ENCODE data around the gene GALNS.
A peak's percentile ranks its signal among the peaks of the same experiment; 100 is the strongest.
"Not testable (repeated sequence)": the region's sequence is repeated elsewhere in the genome, so short reads cannot be mapped to it uniquely, and the experiment has no call there.

GALNS gene

DNA sequence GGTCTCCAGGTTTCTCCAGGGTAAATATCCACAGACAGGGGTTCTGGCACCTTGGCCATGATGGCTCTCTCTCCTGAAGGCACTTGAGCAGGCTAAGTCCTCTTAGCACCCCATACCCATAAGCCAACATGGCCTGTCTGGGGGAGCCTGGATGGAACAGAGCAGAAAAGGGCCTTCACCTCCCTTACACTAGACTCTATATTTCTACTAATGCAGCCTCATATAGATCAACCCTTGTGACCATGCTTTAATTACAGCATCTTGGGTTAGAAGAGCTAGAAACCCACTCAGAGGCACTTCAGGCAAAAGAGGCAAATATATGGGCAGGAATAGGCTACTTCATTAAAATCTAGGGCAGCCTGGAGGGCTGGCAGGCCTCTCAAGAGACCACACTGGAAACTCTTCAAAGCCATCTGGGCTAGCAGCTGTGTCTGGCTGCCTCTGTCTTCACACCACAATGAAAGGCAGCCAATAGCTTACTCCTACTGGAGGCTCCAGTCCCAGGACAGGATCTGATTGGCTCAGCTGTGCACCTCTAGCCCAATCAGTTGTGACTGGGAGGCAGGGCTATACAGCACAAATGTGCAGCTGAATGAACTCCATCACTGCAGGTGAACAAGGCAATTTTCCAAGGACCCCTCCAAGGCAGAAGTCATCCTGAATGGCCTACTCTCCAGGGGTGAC lies 57.8 kb downstream of the GALNS start:
- no peak for DNase-seq

GRCh38 chr16:88798073-88798472 lies 58.7 kb downstream of the GALNS start:
- no peak for DNase-seq

DNA sequence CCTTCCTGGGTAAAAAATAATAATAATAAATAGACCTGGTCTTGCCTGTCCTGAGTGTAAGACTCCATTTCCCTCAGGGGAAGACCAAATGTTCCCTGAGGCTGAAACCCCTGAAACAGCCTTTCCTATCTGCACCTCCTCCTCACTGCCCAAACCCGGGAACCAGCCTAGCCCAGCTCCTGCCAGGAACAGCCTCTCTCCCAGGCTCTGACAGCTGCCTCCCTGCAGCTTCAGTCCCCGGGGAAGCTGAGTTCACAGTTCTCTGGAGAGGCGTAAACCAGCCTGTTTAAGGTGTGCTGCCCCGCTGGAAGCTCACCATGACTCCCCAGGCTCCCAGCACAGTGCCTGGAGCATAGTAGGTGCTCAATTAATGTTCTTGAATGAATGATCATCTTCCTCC lies 60.5 kb downstream of the GALNS start:
- no peak for DNase-seq

DNA sequence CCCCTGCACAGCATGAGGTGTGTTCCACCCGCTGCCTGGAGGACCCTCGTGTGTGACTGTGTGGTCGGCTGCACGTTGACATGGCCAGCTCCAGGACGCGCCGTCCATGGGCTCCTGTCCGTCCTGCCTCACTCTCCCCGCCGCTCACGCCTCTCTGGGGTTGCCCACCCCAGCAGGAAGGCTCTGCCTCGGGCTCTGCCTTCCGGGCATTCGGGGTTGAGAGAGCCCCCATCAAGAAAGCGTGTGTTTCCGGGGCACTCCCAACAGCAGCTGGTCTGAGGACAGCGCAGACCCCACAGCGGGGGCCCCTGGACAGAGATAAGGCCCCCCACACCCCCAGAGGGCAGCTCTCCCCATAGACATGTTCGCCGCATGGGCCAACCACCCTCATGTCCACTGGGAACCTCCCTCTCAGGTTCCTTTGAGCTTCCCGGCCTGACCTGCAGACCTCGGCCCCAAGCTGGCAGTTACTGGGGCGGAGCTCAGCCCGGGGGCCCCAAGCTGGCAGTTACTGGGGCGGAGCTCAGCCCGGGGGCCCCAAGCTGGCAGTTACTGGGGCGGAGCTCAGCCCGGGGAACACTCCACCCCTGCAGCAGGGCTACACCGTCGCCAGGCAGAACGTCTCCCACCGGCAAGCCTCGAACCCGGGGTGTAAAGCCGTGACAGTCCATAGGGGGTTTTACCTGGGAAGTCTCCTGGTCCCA lies 63.3 kb downstream of the GALNS start:
- no peak for DNase-seq

DNA sequence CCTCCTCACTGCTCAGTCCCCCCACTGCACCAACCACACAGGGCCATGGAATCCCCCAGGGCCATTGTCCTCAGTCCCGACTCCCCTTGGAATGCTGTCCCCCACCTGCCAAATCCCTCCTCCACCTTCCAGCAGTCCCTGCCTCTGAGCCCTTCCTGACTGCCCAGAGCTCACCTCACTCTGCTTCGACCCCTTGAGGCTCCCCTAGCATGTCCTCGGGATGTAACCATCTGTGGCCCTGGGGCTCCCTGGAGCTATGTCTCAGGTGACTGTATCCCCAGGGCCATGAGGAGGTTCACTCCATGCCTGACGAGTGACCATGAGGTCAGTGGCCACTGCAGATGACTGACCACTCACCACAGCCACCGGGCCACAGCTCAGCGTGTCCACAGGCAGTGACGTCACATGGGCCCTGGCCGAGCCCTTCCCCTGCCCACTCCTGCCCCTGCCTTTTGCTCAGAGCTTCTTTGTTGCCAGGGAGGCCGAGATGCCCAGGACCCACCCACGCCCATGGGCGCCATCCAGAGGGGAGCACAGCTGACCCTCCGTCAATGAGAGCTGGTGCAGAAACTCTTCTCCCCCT lies 64.0 kb downstream of the GALNS start:
- no peak for DNase-seq

- DNase-seq = no peak
Measured at GRCh38 chr16:88792078-88792550, 64.6 kb downstream of the GALNS start.

- DNase-seq = peak; percentile 60
Measured at GRCh38 chr16:88790312-88791211, 66.2 kb downstream of the GALNS start.

DNA sequence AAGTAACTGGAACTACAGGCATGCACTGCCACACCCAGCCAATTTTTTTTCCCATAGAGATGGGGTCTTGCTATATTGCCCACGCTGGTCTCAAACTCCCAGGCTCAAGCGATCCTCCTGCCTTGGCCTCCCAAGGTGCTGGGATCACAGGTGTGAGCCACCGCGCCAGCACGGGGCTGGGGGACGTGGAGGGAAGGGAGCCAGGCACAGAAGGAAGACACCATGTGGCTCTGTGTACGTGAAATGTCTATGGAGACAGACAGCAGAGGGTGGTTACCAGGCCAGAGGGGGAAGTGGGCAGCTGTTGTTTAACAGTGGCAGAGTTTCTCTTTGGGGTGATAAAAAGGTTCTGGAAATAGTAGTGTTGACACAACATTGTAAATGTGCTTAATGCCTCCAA lies 67.2 kb downstream of the GALNS start:
- no peak for DNase-seq

GRCh38 chr16:88788749-88789148 lies 68.0 kb downstream of the GALNS start:
- DNase-seq = not testable (repeated sequence)

DNA sequence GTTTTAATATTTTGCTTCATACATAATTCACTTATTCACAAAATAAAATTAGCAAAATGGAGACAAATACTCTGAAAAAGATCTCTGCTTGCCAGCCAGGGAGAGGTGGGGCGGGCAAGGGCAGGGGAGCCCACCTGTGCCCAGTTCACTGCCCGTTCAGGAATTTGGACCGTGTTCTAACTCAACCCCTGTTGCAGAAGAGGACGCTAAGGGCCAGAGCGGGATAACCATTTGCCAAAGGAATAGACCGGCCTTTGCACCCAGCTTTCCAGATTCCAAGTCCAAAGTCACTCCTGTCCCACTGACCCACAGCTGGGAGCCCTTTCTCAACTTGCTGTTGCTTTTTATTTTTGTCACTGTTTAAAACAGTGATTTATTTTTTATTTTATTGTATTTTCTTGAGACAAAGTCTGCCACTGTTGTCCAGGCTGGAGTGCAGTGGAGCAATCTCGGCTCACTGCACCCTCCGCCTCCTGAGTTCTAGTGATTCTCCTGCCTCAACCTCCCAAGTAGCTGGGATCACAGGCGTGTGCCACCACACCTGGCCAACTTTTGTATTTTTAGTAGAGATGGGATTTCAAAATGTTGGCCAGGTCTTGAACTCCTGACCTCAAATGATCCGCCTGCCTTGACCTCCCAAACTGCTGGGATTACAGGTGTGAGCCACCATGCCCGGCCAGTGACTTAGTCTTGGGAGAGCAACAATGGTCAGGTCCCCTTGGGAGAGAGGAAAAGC lies 69.0 kb downstream of the GALNS start:
- DNase-seq = no peak

DNA sequence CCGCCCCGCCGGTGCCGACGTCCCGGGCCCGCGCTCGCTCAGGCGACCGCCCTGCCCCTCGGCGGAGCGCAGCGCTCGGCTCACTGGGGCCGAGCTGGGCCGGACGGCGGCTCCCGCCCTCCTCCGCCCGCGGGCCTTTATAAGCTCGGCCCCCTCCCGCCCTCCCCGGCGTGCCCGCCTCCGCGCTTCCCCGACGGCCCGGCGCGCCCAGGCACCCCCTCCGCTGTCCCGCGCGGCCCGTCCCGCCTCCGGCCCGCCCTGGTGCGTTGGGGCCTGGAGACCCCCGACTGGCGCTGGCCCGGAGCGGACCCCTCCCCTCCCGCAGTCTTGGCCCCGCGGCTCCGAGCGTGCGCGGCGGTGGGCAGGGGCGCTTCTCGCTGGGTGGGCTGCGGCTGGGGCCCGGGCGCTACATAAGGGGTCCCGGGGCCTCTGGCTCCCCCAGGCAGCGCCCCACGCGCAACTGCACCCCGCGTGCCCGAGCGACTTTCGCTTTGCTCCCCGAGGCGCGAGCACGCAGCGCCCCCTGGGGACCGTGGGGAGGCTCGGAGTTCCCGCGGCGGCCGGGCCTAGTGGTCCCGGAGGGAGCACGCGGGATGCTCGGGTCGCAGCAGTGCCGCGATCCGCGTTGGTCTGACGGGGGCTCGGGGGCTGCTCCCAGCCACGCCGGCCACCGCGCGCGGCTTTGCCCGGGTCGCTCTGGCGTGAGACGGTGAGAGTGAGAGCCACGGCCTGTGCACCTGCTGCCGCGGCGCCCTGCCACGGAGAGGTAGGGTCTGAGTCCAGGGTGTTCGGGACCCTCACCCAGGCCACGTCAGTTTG lies 71.4 kb downstream of the GALNS start, which contains the start of gene PIEZO1:
TSS of gene PIEZO1 (minus strand) at position 115 of the 819 bp plus-strand sequence. CDS start 256 bp downstream, outside the sequence.
- peak; percentile 91 for DNase-seq

DNA sequence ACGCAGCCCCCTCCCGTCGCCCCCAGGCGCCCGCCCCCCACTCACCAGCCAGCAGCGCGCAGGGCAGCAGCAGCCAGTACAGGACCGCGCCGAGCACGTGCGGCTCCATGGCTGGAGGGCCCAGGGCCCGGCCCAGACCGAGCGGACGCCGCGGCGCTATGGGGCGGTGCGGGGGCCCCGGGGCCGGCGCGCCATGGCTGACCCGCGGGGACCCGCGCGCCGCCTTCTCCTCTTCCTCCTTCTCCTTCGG lies 72.0 kb downstream of the GALNS start:
- DNase-seq = no peak

DNA sequence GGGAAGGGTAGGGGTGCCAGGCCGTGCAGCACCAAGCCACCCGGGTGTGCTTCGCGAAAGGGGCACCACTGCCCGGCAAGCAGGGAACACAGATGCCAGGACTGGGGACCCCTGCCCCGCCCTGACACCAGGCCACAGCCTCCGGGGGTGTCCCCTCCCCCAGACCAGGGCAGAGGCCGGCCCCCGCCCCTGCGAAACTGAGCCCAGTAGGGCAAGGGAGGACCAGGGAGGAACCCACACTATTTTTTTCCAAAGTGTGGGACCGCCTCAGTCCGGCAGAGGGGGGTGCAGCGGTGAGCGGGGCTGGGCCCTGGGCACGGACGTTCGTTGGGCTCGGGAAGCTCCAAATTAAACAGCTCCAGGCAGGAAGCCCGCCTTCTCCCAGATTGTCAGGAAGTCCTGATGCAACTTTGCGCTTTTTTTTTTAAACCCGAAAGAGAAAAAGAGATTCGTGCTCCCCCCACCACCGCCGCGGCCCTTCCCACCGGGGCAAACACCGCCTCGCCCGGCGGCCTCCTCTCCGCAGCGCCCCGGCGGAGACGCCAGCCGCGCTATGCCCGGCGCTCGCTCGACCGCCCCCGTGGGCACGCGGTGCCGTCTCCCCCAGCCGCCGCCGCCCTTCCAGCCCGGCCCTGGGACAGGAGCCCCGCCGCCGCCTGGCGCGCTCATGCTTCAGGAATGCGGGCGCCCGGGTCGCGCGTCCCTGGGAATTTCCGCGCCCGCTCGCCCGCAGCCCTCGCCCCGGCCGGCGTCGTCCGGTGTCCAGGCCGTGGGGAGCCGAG lies 72.5 kb downstream of the GALNS start:
- DNase-seq = peak; percentile 58

DNA sequence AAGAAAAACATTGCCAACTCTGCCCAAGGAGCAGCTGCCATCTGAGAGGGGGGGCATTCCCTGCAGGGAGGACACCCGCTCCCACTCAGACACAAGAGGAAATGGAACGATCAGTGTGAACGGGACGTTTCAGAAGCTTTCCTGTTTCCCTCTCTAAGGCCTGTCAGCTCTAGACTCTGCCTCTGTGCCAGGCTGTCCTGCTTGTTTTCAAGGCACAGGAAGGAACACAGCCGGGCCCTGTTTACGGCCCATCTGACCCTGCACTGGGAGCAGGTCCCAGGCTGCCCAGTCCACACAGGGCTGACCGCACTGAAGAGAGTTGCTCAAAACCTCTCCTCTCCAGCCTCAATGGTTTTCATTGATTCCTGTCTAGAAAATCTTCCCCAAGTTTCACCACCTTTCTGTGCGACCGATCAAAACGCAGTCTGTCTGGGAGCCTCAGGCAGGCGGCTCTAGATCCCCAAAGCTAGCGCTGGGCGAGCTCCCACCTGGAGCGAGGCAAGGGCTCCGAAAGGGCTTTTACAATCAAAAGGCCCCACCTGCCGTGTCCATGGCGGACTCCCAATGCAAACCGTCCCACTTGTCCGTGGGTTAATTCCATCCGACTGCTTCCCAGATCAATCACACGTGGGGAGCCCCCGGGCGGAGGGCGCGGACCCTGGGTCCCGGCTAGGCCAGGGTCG lies 73.2 kb downstream of the GALNS start:
- DNase-seq = no peak

- peak; percentile 67 for DNase-seq
Measured at GRCh38 chr16:88782454-88783390, 74.0 kb downstream of the GALNS start.

- DNase-seq = peak; percentile 62
Measured at GRCh38 chr16:88781140-88782077, 75.3 kb downstream of the GALNS start.

DNA sequence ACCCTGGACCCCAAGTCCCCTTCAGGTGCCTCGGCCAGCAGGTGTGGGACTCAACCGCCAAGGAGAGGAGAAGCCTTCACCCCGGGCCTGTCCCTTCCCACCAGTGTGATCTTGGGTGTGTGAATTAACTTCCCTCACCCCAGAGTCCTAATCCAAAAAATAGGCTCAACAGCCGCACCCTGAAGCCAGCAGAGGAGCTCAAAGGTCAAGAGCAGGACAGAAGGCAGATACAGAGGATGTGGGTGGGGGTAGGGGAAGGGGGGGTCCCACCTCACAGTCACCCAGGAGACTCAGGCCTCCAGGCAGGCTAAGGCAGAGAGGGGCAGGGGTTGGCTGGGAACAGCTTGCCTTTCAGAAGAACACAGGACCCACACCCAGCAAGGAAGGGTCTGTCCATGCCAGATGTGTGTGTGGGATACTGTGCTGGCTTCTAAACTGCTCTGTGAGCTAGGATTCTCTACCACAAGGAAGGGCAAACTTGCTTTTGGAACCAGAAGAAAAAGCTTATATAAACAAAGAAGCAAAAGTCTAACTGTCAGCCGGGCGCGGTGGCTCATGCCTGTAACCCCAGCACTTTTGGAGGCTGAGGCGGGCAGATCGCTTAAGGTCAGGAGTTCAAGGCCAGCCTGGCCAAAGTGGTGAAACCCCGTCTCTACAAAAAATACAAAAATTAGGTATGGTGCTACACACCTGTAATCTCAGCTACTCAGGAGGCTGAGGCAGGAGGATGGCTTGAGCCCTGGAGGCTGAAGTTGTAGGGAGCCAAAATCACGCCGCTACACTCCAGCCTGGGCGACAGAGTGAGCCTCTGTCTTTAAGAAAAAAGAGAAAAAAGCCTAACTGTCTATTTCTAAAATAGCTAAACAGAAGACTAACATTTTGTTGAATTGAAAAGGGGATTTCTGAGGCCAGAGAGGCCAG lies 76.3 kb downstream of the GALNS start:
- no peak for DNase-seq

Measured in activated T-cell treated with anti-CD3 and anti-CD28 coated beads, Interleukin-2, amount 50 U/mL, for 1 hour (primary cell).